ENCODE data around the gene CNGA2.

CNGA2 gene

GRCh38 chrX:151738751-151739150 lies 4.2 kb downstream of the CNGA2 start:
- no peak for TF ChIP-seq CTCF (IDR thresholded peaks at IDR 0.05)
- DNase-seq = no peak
- no peaks in the 10 kb centered on the region for H3K9me3 ChIP-seq
- no peaks in the 10 kb centered on the region for H3K27me3 ChIP-seq
- no peaks in the 10 kb centered on the region for H3K36me3 ChIP-seq
- no peak overlapping the region for H3K27ac ChIP-seq
- H3K4me3 ChIP-seq = no peak overlapping the region
- intact Hi-C loops (cut with DNase I; ENCODE audit: low total_unique reads) = no loop called here
- no peaks in the 10 kb centered on the region for H3K4me1 ChIP-seq

DNA sequence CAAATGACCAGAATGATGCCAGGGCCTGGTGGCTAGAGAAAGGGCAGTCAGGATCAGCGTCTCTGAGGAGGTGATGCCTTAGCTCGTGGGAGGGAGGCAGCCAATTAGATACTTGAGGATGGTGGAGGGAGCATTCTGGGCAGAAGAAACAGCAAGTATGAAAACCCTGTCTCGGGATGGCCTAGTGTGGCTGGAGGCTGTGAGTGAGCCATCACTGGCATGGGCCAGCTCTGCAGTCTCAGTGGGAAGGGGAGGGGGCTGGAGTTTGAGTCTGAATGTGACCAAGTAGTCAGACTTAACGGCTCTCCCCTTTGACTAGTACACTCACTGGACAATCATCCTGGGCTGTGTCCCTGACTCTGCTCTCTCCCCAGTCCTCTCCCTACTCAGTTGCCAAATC lies 7.1 kb downstream of the CNGA2 start:
- Histone ChIP-seq H3K4me3 (no peak overlapping the region), H3K4me1 (no peaks in the 10 kb centered on the region), H3K27me3 (no peaks in the 10 kb centered on the region), H3K27ac (no peak overlapping the region), H3K9me3 (no peaks in the 10 kb centered on the region), H3K36me3 (no peaks in the 10 kb centered on the region)
- no peak for TF ChIP-seq CTCF (IDR thresholded peaks at IDR 0.05)
- intact Hi-C loops (cut with DNase I; ENCODE audit: low total_unique reads) = no loop called here
- no peak for DNase-seq

- no peak for TF ChIP-seq CTCF (IDR thresholded peaks at IDR 0.05)
- no peak for DNase-seq
- Histone ChIP-seq H3K27me3 (no peaks in the 10 kb centered on the region), H3K9me3 (no peaks in the 10 kb centered on the region), H3K4me1 (no peaks in the 10 kb centered on the region), H3K4me3 (no peak overlapping the region), H3K36me3 (no peaks in the 10 kb centered on the region), H3K27ac (no peak overlapping the region)
- intact Hi-C loops (cut with DNase I; ENCODE audit: low total_unique reads) = no loop called here
Observed at GRCh38 chrX:151742311-151742710, 7.8 kb downstream of the CNGA2 start.

- H3K9me3 ChIP-seq = no peaks in the 10 kb centered on the region
- H3K27me3 ChIP-seq = no peaks in the 10 kb centered on the region
- no peak overlapping the region for H3K4me3 ChIP-seq
- H3K36me3 ChIP-seq = no peaks in the 10 kb centered on the region
- intact Hi-C loops (cut with DNase I; ENCODE audit: low total_unique reads) = no loop called here
- no peaks in the 10 kb centered on the region for H3K4me1 ChIP-seq
- H3K27ac ChIP-seq = no peak overlapping the region
- DNase-seq = no peak
- no peak for TF ChIP-seq CTCF (IDR thresholded peaks at IDR 0.05)
Observed at GRCh38 chrX:151743651-151744470, 9.3 kb downstream of the CNGA2 start.

DNA sequence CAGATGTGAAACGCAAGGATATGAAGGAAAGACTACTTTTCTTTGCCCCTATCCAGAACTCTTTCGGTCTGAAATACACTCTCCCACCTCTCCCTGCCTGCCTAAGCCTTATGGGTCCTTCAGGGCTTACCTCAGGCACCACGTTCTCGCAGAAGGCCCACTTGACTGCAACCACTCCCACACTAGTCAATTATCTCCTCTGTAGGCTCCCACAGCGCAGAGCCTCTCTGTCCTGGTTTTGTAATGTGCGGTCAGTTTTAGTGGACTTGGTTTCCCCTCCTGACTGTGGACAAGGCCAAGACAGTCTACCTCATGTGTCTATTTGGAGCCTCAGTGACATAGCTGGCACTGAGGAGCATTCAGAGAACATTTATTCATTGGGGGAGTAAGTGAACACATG lies 11.1 kb downstream of the CNGA2 start:
- Histone ChIP-seq H3K27ac (no peak overlapping the region), H3K4me3 (no peak overlapping the region), H3K9me3 (no peaks in the 10 kb centered on the region), H3K36me3 (no peaks in the 10 kb centered on the region), H3K4me1 (no peaks in the 10 kb centered on the region), H3K27me3 (no peaks in the 10 kb centered on the region)
- no peak for DNase-seq
- no peak for TF ChIP-seq CTCF (IDR thresholded peaks at IDR 0.05)
- intact Hi-C loops (cut with DNase I; ENCODE audit: low total_unique reads) = no loop called here
